ENCODE data around the gene CREBRF.
"Not testable (repeated sequence)": the region's sequence is repeated elsewhere in the genome, so short reads cannot be mapped to it uniquely, and the experiment has no call there.

CREBRF gene

DNA sequence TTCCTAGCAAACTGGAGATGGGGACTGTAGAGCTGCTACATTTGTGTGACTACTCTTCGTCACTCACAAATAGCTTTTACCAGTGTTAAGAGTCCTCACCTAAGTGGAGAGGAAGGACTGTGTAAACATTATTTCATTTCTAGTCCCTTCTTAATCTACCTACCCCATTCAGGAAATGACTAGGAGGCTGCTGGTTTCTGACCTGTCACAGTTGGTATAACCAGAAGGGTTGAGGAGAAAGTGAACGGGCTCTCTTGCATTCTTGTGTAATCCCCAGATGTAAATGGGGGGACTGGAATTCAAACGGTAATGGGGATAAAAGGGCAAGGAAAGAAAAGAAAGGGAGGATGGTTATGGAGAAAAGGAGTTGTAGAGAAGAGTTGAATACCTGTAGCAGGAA lies 52.8 kb downstream of the CREBRF start:
- H3K27ac ChIP-seq (replicated peaks): no peak overlapping the region
- no peak for DNase-seq (ENCODE audit: low read depth in 1 of 2, low spot score in 1 of 2)
- TF ChIP-seq POLR2AphosphoS5 (IDR thresholded peaks at IDR 0.05; ENCODE audit: low read depth) (no peak), SPI1 (IDR thresholded peaks at IDR 0.05; ENCODE audit: borderline replicate concordance, low read depth) (no peak)
- no peaks in the 10 kb centered on the region for H3K27me3 ChIP-seq (ENCODE audit: insufficient read depth, poor library complexity, severe bottlenecking)
- no peak overlapping the region for H3K4me3 ChIP-seq (replicated peaks; ENCODE audit: insufficient read depth, low read length)

DNA sequence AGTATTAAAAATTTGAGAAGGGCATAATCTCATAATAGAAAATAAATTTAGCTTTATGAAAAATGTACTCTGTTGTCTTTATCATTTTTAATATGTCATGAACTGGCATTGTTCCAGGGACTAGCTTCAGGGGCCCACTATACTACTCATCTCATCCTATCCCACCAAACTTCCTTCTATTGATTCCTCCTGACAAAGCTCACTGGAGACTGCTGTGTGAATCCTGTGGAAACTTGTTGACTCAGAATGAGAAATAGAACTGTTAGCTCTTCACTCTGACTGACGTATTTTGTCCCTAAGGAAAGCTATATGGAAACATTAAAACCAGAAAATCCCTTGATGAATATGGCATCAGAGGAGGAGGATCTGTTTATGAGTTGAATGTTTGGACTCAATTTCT lies 58.4 kb downstream of the CREBRF start:
- Histone ChIP-seq H3K4me3 (replicated peaks; ENCODE audit: insufficient read depth, low read length) (no peak overlapping the region), H3K27me3 (ENCODE audit: insufficient read depth, poor library complexity, severe bottlenecking) (no peaks in the 10 kb centered on the region), H3K27ac (replicated peaks) (no peak overlapping the region)
- TF ChIP-seq SPI1 (IDR thresholded peaks at IDR 0.05; ENCODE audit: borderline replicate concordance, low read depth) (no peak), GABPA (IDR thresholded peaks at IDR 0.05; ENCODE audit: low read depth) (no peak), POLR2AphosphoS5 (IDR thresholded peaks at IDR 0.05; ENCODE audit: low read depth) (no peak)
- TF ChIP-seq, protein P1, sequence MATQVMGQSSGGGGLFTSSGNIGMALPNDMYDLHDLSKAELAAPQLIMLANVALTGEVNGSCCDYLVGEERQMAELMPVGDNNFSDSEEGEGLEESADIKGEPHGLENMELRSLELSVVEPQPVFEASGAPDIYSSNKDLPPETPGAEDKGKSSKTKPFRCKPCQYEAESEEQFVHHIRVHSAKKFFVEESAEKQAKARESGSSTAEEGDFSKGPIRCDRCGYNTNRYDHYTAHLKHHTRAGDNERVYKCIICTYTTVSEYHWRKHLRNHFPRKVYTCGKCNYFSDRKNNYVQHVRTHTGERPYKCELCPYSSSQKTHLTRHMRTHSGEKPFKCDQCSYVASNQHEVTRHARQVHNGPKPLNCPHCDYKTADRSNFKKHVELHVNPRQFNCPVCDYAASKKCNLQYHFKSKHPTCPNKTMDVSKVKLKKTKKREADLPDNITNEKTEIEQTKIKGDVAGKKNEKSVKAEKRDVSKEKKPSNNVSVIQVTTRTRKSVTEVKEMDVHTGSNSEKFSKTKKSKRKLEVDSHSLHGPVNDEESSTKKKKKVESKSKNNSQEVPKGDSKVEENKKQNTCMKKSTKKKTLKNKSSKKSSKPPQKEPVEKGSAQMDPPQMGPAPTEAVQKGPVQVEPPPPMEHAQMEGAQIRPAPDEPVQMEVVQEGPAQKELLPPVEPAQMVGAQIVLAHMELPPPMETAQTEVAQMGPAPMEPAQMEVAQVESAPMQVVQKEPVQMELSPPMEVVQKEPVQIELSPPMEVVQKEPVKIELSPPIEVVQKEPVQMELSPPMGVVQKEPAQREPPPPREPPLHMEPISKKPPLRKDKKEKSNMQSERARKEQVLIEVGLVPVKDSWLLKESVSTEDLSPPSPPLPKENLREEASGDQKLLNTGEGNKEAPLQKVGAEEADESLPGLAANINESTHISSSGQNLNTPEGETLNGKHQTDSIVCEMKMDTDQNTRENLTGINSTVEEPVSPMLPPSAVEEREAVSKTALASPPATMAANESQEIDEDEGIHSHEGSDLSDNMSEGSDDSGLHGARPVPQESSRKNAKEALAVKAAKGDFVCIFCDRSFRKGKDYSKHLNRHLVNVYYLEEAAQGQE (IDR thresholded peaks at IDR 0.05; ENCODE audit: insufficient replicate concordance, low read depth): no peak
- TF ChIP-seq, protein P2, sequence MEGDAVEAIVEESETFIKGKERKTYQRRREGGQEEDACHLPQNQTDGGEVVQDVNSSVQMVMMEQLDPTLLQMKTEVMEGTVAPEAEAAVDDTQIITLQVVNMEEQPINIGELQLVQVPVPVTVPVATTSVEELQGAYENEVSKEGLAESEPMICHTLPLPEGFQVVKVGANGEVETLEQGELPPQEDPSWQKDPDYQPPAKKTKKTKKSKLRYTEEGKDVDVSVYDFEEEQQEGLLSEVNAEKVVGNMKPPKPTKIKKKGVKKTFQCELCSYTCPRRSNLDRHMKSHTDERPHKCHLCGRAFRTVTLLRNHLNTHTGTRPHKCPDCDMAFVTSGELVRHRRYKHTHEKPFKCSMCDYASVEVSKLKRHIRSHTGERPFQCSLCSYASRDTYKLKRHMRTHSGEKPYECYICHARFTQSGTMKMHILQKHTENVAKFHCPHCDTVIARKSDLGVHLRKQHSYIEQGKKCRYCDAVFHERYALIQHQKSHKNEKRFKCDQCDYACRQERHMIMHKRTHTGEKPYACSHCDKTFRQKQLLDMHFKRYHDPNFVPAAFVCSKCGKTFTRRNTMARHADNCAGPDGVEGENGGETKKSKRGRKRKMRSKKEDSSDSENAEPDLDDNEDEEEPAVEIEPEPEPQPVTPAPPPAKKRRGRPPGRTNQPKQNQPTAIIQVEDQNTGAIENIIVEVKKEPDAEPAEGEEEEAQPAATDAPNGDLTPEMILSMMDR (IDR thresholded peaks at IDR 0.05; ENCODE audit: insufficient read depth, low read length): no peak
- no peak for DNase-seq (ENCODE audit: low read depth in 1 of 2, low spot score in 1 of 2)

DNA sequence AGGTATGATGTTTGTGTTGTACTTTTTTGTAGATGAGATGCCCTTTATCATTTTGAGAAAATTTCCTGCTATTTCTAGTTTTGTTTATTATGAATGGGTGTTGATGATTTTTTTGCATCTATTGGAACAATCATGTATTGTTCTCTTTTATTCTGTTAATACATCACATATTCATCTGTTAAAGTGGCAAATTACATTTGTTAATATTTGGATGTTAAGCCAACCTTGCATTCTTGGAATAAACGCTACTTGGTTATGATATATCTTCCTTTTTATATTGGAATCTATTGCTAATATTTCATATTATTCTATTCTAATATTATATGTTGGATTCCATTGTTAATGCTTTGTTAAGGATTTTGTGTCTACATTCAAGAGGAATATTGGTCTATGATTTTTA lies 63.6 kb downstream of the CREBRF start:
- TF ChIP-seq, protein P2 (IDR thresholded peaks at IDR 0.05; ENCODE audit: insufficient read depth, low read length): no peak
- TF ChIP-seq GABPA (IDR thresholded peaks at IDR 0.05; ENCODE audit: low read depth) (no peak), POLR2AphosphoS5 (IDR thresholded peaks at IDR 0.05; ENCODE audit: low read depth) (no peak), SPI1 (IDR thresholded peaks at IDR 0.05; ENCODE audit: borderline replicate concordance, low read depth) (no peak)
- TF ChIP-seq, protein P1 (IDR thresholded peaks at IDR 0.05; ENCODE audit: insufficient replicate concordance, low read depth): no peak
- DNase-seq (ENCODE audit: low read depth in 1 of 2, low spot score in 1 of 2): no peak
- H3K27ac ChIP-seq (replicated peaks): no peak overlapping the region

DNA sequence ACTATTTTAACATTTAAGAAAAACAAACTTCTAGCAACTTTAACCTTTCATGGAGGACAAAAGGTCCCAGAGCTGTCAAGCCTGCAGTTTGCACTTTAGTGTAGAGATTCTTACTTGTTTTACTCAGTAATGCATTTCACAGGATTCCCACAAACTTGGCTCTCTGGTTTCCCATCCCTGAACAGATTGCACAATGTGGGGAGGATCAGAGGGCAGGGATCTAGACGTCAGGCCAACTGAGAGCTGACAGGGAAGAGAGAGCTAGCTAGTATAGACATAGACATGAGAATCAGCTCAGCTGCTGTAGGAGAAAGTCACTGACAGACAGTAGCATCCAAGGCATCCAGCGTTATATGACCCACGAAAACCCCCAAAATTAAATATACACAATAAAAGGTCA lies 67.3 kb downstream of the CREBRF start:
- Histone ChIP-seq H3K27ac (replicated peaks) (no peak overlapping the region), H3K4me3 (replicated peaks; ENCODE audit: insufficient read depth, low read length) (no peak overlapping the region), H3K27me3 (ENCODE audit: insufficient read depth, poor library complexity, severe bottlenecking) (no peaks in the 10 kb centered on the region)
- TF ChIP-seq SPI1 (IDR thresholded peaks at IDR 0.05; ENCODE audit: borderline replicate concordance, low read depth): no peak
- TF ChIP-seq, protein P1 (IDR thresholded peaks at IDR 0.05; ENCODE audit: insufficient replicate concordance, low read depth): no peak
- DNase-seq (ENCODE audit: low read depth in 1 of 2, low spot score in 1 of 2): no peak

More for the DNA sequence above, 63.6 kb downstream of the CREBRF start:
- H3K27me3 ChIP-seq (ENCODE audit: insufficient read depth, poor library complexity, severe bottlenecking): no peaks in the 10 kb centered on the region
- H3K4me3 ChIP-seq (replicated peaks; ENCODE audit: insufficient read depth, low read length): no peak overlapping the region

DNA sequence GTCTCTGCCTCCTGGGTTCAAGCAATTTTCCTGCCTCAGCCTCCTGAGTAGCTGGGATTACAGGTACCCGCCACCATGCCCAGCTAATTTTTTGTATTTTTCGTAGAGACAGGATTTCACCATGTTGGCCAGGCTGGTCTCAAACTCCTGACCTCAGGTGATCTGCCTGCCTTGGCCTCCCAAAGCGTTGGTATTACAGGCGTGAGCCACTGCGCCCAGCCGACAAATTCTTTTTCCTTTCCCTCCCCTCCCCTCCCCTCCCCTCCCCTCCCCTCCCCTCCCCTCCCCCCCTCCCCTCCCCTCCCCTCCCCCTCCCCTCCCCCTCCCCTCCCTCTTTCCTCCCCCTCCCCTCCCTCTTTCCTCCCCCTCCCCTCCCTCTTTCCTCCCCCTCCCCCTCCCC lies 76.0 kb downstream of the CREBRF start:
- not testable (repeated sequence) for H3K27ac ChIP-seq (replicated peaks); H3K27me3 ChIP-seq (ENCODE audit: insufficient read depth, poor library complexity, severe bottlenecking); H3K4me3 ChIP-seq (replicated peaks; ENCODE audit: insufficient read depth, low read length); DNase-seq (ENCODE audit: low read depth in 1 of 2, low spot score in 1 of 2)

All from HL-60 (cell line).